ENCODE results near the gene REEP5.

Gene REEP5

DNA sequence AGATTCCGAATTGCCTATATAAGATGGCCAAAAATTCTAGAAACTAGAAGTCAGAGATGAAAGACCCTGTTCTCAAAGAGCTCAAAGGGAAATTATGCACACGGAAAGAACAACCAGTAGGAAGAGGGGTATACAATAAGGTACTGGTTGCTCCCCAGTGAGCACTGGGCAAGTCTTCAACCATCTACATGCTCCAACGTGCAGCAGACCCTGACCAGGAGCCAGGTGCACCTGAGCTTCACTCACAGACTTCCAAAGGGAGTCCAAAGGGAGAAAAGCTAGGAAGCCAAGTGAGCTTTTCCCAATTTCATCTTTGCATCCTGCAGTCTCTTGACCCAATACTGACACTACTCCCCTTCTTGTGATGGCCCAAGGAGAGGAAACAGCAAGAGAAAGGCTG lies 3.9 kb downstream of the REEP5 start:
- peaks cover 64% of the 10 kb centered on the region for H3K36me3 ChIP-seq
- no peaks in the 10 kb centered on the region for H3K9me3 ChIP-seq (ENCODE audit: severe bottlenecking)
- no peak for DNase-seq
- TF ChIP-seq CTCF (IDR thresholded peaks at IDR 0.05; ENCODE audit: low read depth, low read length) = no peak
- H3K4me3 ChIP-seq (ENCODE audit: low read depth, low read length) = no peak overlapping the region
- no peak overlapping the region for H3K27ac ChIP-seq
- no peaks in the 10 kb centered on the region for H3K27me3 ChIP-seq (ENCODE audit: insufficient read depth, low read depth, severe bottlenecking)

DNA sequence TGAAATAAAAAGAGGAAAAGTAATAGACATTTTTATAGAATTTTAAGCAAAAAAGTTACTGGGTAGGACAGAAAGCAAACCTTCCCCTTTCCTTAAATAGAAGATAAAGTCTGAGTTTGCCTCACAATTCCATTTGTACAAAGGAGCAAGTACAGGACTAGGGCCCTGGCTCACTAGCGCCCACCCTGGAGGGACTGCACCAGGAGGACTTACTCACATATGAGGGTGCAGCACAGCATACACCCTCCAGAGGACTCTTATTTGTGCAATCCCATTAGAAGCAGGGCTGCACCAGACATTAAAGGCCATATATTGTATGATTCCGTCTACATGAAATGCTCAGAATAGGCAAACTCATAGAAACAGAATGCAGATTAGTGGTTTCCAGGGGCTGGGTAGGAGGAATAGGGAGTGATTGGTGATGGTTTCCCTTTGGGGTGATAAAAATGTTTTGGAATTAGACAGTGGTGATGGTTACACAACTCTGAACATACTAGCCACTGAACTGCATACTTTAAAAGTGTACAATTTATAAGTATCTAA lies 4.5 kb downstream of the REEP5 start:
- Histone ChIP-seq H3K27me3 (ENCODE audit: insufficient read depth, low read depth, severe bottlenecking) (no peaks in the 10 kb centered on the region), H3K36me3 (peaks cover 68% of the 10 kb centered on the region), H3K4me3 (ENCODE audit: low read depth, low read length) (no peak overlapping the region), H3K27ac (no peak overlapping the region), H3K9me3 (ENCODE audit: severe bottlenecking) (no peaks in the 10 kb centered on the region)
- DNase-seq = peak; percentile 57
- peak; percentile 62 for TF ChIP-seq CTCF (IDR thresholded peaks at IDR 0.05; ENCODE audit: low read depth, low read length)

DNA sequence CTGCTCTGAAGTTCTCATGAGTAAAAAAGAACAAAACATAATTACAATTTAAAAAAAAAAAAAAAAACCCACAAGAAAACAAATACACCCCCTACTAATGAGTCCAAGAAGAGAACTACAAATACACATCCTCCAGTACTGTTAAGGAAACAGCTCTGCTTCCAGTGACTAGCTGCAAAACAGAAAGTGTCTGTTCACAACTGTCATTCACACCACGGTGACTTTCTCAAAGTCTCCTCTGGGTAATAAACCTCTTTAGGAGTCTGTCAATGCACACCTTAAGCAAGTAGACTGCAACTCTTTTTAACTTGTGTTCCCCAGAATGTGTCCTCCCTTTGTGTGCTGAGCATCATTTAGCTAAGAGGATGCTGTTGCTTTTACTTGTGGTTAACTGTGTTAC lies 6.2 kb downstream of the REEP5 start:
- no peak for TF ChIP-seq CTCF (IDR thresholded peaks at IDR 0.05; ENCODE audit: low read depth, low read length)
- Histone ChIP-seq H3K27me3 (ENCODE audit: insufficient read depth, low read depth, severe bottlenecking) (no peaks in the 10 kb centered on the region), H3K9me3 (ENCODE audit: severe bottlenecking) (no peaks in the 10 kb centered on the region), H3K27ac (no peak overlapping the region), H3K4me3 (ENCODE audit: low read depth, low read length) (no peak overlapping the region), H3K36me3 (peaks cover 60% of the 10 kb centered on the region)
- DNase-seq = no peak

DNA sequence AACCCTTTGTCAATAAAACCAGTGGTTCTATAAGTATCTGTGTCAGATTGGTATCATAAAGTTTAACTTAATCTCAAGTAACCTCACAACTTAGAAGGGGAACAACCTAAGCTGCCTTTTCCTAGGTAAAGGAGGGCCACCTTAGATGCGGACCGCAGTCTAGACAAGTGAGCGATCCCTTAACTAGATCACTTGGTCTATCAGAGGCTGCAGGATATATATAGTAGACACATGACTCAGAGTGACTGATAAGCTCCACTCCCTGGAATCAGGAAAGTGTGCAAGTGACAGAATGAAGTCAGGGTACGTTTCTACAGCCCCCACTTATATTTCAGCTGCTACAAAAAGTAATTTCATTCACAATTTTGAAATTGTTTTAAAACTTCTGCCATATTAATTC lies 7.4 kb downstream of the REEP5 start:
- H3K27me3 ChIP-seq (ENCODE audit: insufficient read depth, low read depth, severe bottlenecking) = no peaks in the 10 kb centered on the region
- no peaks in the 10 kb centered on the region for H3K9me3 ChIP-seq (ENCODE audit: severe bottlenecking)
- DNase-seq = no peak
- peaks cover 57% of the 10 kb centered on the region for H3K36me3 ChIP-seq
- H3K4me3 ChIP-seq (ENCODE audit: low read depth, low read length) = no peak overlapping the region
- H3K27ac ChIP-seq = no peak overlapping the region
- TF ChIP-seq CTCF (IDR thresholded peaks at IDR 0.05; ENCODE audit: low read depth, low read length) = no peak

GRCh38 chr5:112910529-112910928 lies 11.5 kb downstream of the REEP5 start:
- TF ChIP-seq CTCF (IDR thresholded peaks at IDR 0.05; ENCODE audit: low read depth, low read length) = no peak
- H3K4me3 ChIP-seq (ENCODE audit: low read depth, low read length) = peak overlapping the region; percentile 58
- peaks cover 34% of the 10 kb centered on the region for H3K36me3 ChIP-seq
- H3K27ac ChIP-seq = peak overlapping the region; percentile 77
- H3K27me3 ChIP-seq (ENCODE audit: insufficient read depth, low read depth, severe bottlenecking) = no peaks in the 10 kb centered on the region
- no peaks in the 10 kb centered on the region for H3K9me3 ChIP-seq (ENCODE audit: severe bottlenecking)
- DNase-seq = peak; percentile 73

GRCh38 chr5:112908854-112909253 lies 13.2 kb downstream of the REEP5 start:
- DNase-seq = no peak
- TF ChIP-seq CTCF (IDR thresholded peaks at IDR 0.05; ENCODE audit: low read depth, low read length) = no peak
- H3K4me3 ChIP-seq (ENCODE audit: low read depth, low read length) = no peak overlapping the region

More at GRCh38 chr5:112908854-112909253, 13.2 kb downstream of the REEP5 start:
- H3K27ac ChIP-seq = peak overlapping the region; percentile 51
- H3K27me3 ChIP-seq (ENCODE audit: insufficient read depth, low read depth, severe bottlenecking) = no peaks in the 10 kb centered on the region
- H3K9me3 ChIP-seq (ENCODE audit: severe bottlenecking) = no peaks in the 10 kb centered on the region
- H3K36me3 ChIP-seq = peaks cover 30% of the 10 kb centered on the region

Measured in WERI-Rb-1 (cell line).